IMR-90 (cell line): ENCODE data around the gene ABI3. TPM values are rescaled to one million over a fixed set of nuclear protein-coding genes. Genes with fewer than 3 reads are reported as not detected.

ENCODE experiments used
- ATAC-seq: fragments of 200-7000 bp; cut with Tn5 transposase; 2 replicates; pipeline ENCODE4 v1.9.1; 2020; ENCODE audit warnings: low read depth, mild to moderate bottlenecking, moderate library complexity
- BruUV-seq: library from RNA; stranded (reverse); fragments of 400-500 nt; replicated peaks from 2 replicates; lab custom pipeline; 2021; lab: Mats Ljungman, UMichigan
- CTCF ChIA-PET: fragments of 300-600 bp; formaldehyde crosslinking; extraction: SDS; loops from one replicate; lab custom pipeline; 2021; ENCODE audit warnings: antibody characterized with exemption; lab: Yijun Ruan, JAX
- POLR2A ChIA-PET: fragments of 300-600 bp; sonication (Branson Sonifier 250); formaldehyde crosslinking; loops from one replicate; lab custom pipeline; 2022; ENCODE audit warnings: antibody characterized with exemption; ENCODE audit not compliant: unreplicated experiment; lab: Charles Lee
- DNase-seq: peaks from one replicate; pipeline ENCODE4 v3.0.0; 2013
- H2AFZ ChIP-seq: replicated peaks from 2 replicates; pipeline ENCODE3; 2013; ENCODE audit warnings: low read length, mild to moderate bottlenecking; ENCODE audit not compliant: poor library complexity
- H2AK5ac ChIP-seq: 2 replicates; pipeline ENCODE4 v1.6.1; 2013; ENCODE audit warnings: low read depth, low read length, inconsistent platforms
- H2AK9ac ChIP-seq: replicated peaks from 2 replicates; pipeline ENCODE3; 2013; ENCODE audit warnings: mild to moderate bottlenecking, low read depth, low read length, moderate library complexity; ENCODE audit not compliant: poor library complexity
- H2BK120ac ChIP-seq: 2 replicates; pipeline ENCODE4 v1.6.1; 2013; ENCODE audit warnings: low read depth, low read length, inconsistent platforms
- H2BK15ac ChIP-seq: 3 replicates; pipeline ENCODE4 v1.6.1; 2013; ENCODE audit warnings: low read depth, low read length, inconsistent platforms
- H2BK20ac ChIP-seq: 2 replicates; pipeline ENCODE4 v1.6.1; 2013; ENCODE audit warnings: low read depth, mild to moderate bottlenecking, inconsistent platforms, low read length, moderate library complexity
- H2BK5ac ChIP-seq: 2 replicates; pipeline ENCODE4 v1.6.1; 2013; ENCODE audit warnings: mild to moderate bottlenecking, low read depth, low read length, inconsistent platforms; ENCODE audit not compliant: poor library complexity, severe bottlenecking
- H3K14ac ChIP-seq: replicated peaks from 2 replicates; pipeline ENCODE4 v1.6.1; 2013; ENCODE audit warnings: low read depth, low read length, inconsistent platforms
- H3K18ac ChIP-seq: 2 replicates; pipeline ENCODE4 v1.6.1; 2013; ENCODE audit warnings: low read depth, low read length, control low read depth
- H3K23ac ChIP-seq: 2 replicates; pipeline ENCODE4 v1.6.1; 2013; ENCODE audit warnings: low read depth, low read length, inconsistent platforms
- H3K27ac ChIP-seq: 2 replicates; pipeline ENCODE4 v1.5.1; 2013; ENCODE audit warnings: mild to moderate bottlenecking, control low read depth, low read length; ENCODE audit not compliant: insufficient read depth
- H3K27me3 ChIP-seq: 2 replicates; pipeline ENCODE4 v1.6.1; 2013; ENCODE audit warnings: low read length; ENCODE audit not compliant: control insufficient read depth, insufficient read depth
- H3K36me3 ChIP-seq: 2 replicates; pipeline ENCODE4 v1.6.1; 2013; ENCODE audit warnings: low read length, mixed read lengths; ENCODE audit not compliant: control insufficient read depth, insufficient read depth
- H3K4ac ChIP-seq: 2 replicates; pipeline ENCODE4 v1.6.1; 2013; ENCODE audit warnings: low read depth, low read length, inconsistent platforms
- H3K4me1 ChIP-seq: 2 replicates; pipeline ENCODE4 v1.6.1; 2013; ENCODE audit warnings: low read length, mixed read lengths; ENCODE audit not compliant: control insufficient read depth, insufficient read depth
- H3K4me2 ChIP-seq: 2 replicates; pipeline ENCODE4 v1.6.1; 2013; ENCODE audit warnings: low read depth, mild to moderate bottlenecking, control low read depth, low read length, moderate library complexity
- H3K4me3 ChIP-seq: 2 replicates; pipeline ENCODE4 v1.5.1; 2013; ENCODE audit warnings: low read depth, mild to moderate bottlenecking, control low read depth, low read length, moderate library complexity; ENCODE audit not compliant: insufficient read depth
- H3K56ac ChIP-seq: 2 replicates; pipeline ENCODE4 v1.6.1; 2013; ENCODE audit warnings: low read length, inconsistent platforms; ENCODE audit not compliant: insufficient read depth; ENCODE audit errors: extremely low read depth
- H3K79me1 ChIP-seq, 2 experiments: 2 replicates each; pipeline ENCODE4 v1.6.1; 2013; ENCODE audit warnings: low read length in 2 of 2, inconsistent platforms in 1 of 2, low read depth in 1 of 2
- H3K9ac ChIP-seq: 2 replicates; pipeline ENCODE4 v1.6.1; 2013; ENCODE audit warnings: low read depth, low read length, control low read depth
- H3K9me1 ChIP-seq: 2 replicates; pipeline ENCODE4 v1.6.1; 2013; ENCODE audit warnings: low read length, inconsistent platforms; ENCODE audit not compliant: insufficient read depth
- H3K9me3 ChIP-seq: 2 replicates; pipeline ENCODE4 v1.6.1; 2013; ENCODE audit warnings: low read length; ENCODE audit not compliant: control insufficient read depth, insufficient read depth
- H4K20me1 ChIP-seq: 2 replicates; pipeline ENCODE4 v1.6.1; 2013; ENCODE audit warnings: low read length, inconsistent platforms; ENCODE audit not compliant: insufficient read depth
- H4K5ac ChIP-seq: 2 replicates; pipeline ENCODE4 v1.6.1; 2013; ENCODE audit warnings: mild to moderate bottlenecking, low read depth, low read length, control low read depth
- H4K8ac ChIP-seq, 2 experiments: 2 replicates each; pipeline ENCODE4 v1.6.1; 2013; ENCODE audit warnings: low read depth in 2 of 2, low read length in 2 of 2, control low read depth in 1 of 2, inconsistent platforms in 1 of 2
- H4K91ac ChIP-seq: 2 replicates; pipeline ENCODE4 v1.6.1; 2013; ENCODE audit warnings: low read depth, low read length, inconsistent platforms; ENCODE audit not compliant: insufficient read depth
- BHLHE40 ChIP-seq: fragments of 150-350 bp; IDR thresholded peaks from 2 replicates; pipeline ENCODE4 v1.6.1; 2016; ENCODE audit warnings: mild to moderate bottlenecking, low read depth, low read length
- CEBPB ChIP-seq: IDR thresholded peaks from 2 replicates; pipeline ENCODE4 v1.6.1; 2012; ENCODE audit warnings: low read depth, low read length, improper control_type of control experiment
- FOS ChIP-seq: fragments of 150-350 bp; IDR thresholded peaks from 2 replicates; pipeline ENCODE4 v1.6.1; 2016; ENCODE audit warnings: low read depth, low read length
- MXI1 ChIP-seq: IDR thresholded peaks from 2 replicates; pipeline ENCODE4 v1.6.1; 2012; ENCODE audit warnings: low read depth, mild to moderate bottlenecking, low read length, moderate library complexity, borderline replicate concordance
- NFE2L2 ChIP-seq: fragments of 150-350 bp; IDR thresholded peaks from 2 replicates; pipeline ENCODE4 v1.6.1; 2016; ENCODE audit warnings: low read depth, mild to moderate bottlenecking, low read length
- POLR2A ChIP-seq: IDR thresholded peaks from 2 replicates; pipeline ENCODE4 v1.6.1; 2012; ENCODE audit warnings: mild to moderate bottlenecking, low read depth, low read length
- SMC3 ChIP-seq: fragments of 150-350 bp; IDR thresholded peaks from 2 replicates; pipeline ENCODE4 v1.6.1; 2016; ENCODE audit warnings: low read depth, mild to moderate bottlenecking, antibody characterized with exemption, low read length, moderate library complexity
- WGBS, 2 experiments: methylation state at CpG; one replicate each; pipeline versions ENCODE4 v1.1.5 to v1.1.7; 2013; ENCODE audit warnings: missing lambda C conversion rate in 2 of 2; ENCODE audit not compliant: insufficient read length in 1 of 2; ENCODE audit errors: extremely low coverage in 2 of 2; 5-methylcytosine and 5-hydroxymethylcytosine counted together
- dilution Hi-C: fragments of 300-500 bp; cut with HindIII; formaldehyde crosslinking; loops from one replicate; pipeline ENCODE4 v1.14.3; 2018; ENCODE audit warnings: low sequenced_read_pairs; ENCODE audit not compliant: unreplicated experiment
- in situ Hi-C: fragments of 300-500 bp; cut with MboI; formaldehyde crosslinking; loops from 3 replicates; pipeline ENCODE4 v1.14.3; 2019; ENCODE audit warnings: low sequenced_read_pairs, inconsistent platforms, mixed read lengths
- intact Hi-C: fragments of 100-400 bp; cut with micrococcal nuclease; formaldehyde crosslinking; loops from 2 replicates; pipeline ENCODE4 v1.10.0; 2022
- polyA plus RNA-seq, 3 experiments: library from polyadenylated mRNA; depleted of rRNA; stranded (reverse); fragments of >200 nt; gene quantifications; 2 replicates each; pipeline ENCODE4 v1.2.3, GENCODE V29; 2012; ENCODE audit warnings: low replicate concordance in 1 of 3
- total RNA-seq: library from RNA; depleted of rRNA; stranded (reverse); fragments of >200 nt; gene quantifications from 2 replicates; pipeline ENCODE4 v1.2.3, GENCODE V29; 2012
- TF ChIP-seq, protein P1 (sequence below): fragments of 150-350 bp; IDR thresholded peaks from 2 replicates; pipeline ENCODE4 v1.6.1; 2016; ENCODE audit warnings: low read depth, mild to moderate bottlenecking, low read length, moderate library complexity, borderline replicate concordance
- TF ChIP-seq, protein P2 (sequence below): fragments of 150-350 bp; IDR thresholded peaks from 2 replicates; pipeline ENCODE4 v1.6.1; 2017; ENCODE audit warnings: mild to moderate bottlenecking, antibody characterized with exemption, low read length, low read depth
- TF ChIP-seq, protein P3 (sequence below): conservative IDR thresholded peaks from 2 replicates; pipeline ENCODE4 v1.5.1; 2012; ENCODE audit warnings: mild to moderate bottlenecking, low read depth, low read length, improper control_type of control experiment

ABI3 gene
- total and polyA plus RNA-seq, 2 of the 4 experiments (the other 2 are of a cell fraction) = 1.1 to 1.2 TPM

DNA sequence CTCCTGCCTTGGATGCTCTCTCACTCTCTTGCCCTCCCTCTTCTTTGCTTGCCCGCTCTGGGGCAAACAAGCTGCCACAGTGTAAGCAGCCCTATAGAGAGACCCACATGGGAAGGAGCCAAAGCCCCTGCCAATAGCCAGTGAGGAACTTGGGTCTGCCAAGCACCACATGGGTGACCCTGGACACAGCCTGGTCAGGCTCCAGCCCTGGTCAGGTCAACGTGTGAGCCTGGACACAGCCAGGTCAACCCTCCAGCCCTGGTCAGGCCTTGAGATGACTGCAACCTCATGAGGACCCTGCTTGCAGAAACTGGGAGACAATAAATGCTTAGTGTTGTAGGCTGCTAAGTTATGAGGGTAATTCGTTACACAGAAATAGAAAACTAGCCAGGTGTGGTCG, 34.3 kb downstream of the ABI3 start:
- POLR2A ChIA-PET = no interaction called here
- H3K36me3 ChIP-seq = no peaks in the 10 kb centered on the region
- no peaks in the 10 kb centered on the region for H3K9me3 ChIP-seq
- TF ChIP-seq FOS (no peak), CEBPB (no peak), POLR2A (no peak), NFE2L2 (no peak), BHLHE40 (no peak), MXI1 (no peak), SMC3 (no peak)
- TF ChIP-seq, protein P1, sequence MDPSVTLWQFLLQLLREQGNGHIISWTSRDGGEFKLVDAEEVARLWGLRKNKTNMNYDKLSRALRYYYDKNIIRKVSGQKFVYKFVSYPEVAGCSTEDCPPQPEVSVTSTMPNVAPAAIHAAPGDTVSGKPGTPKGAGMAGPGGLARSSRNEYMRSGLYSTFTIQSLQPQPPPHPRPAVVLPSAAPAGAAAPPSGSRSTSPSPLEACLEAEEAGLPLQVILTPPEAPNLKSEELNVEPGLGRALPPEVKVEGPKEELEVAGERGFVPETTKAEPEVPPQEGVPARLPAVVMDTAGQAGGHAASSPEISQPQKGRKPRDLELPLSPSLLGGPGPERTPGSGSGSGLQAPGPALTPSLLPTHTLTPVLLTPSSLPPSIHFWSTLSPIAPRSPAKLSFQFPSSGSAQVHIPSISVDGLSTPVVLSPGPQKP = no peak
- TF ChIP-seq, protein P2, sequence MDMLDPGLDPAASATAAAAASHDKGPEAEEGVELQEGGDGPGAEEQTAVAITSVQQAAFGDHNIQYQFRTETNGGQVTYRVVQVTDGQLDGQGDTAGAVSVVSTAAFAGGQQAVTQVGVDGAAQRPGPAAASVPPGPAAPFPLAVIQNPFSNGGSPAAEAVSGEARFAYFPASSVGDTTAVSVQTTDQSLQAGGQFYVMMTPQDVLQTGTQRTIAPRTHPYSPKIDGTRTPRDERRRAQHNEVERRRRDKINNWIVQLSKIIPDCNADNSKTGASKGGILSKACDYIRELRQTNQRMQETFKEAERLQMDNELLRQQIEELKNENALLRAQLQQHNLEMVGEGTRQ = no peak
- TF ChIP-seq, protein P3, sequence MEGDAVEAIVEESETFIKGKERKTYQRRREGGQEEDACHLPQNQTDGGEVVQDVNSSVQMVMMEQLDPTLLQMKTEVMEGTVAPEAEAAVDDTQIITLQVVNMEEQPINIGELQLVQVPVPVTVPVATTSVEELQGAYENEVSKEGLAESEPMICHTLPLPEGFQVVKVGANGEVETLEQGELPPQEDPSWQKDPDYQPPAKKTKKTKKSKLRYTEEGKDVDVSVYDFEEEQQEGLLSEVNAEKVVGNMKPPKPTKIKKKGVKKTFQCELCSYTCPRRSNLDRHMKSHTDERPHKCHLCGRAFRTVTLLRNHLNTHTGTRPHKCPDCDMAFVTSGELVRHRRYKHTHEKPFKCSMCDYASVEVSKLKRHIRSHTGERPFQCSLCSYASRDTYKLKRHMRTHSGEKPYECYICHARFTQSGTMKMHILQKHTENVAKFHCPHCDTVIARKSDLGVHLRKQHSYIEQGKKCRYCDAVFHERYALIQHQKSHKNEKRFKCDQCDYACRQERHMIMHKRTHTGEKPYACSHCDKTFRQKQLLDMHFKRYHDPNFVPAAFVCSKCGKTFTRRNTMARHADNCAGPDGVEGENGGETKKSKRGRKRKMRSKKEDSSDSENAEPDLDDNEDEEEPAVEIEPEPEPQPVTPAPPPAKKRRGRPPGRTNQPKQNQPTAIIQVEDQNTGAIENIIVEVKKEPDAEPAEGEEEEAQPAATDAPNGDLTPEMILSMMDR = no peak
- H3K4me3 ChIP-seq = no peak overlapping the region
- no peak overlapping the region for H2AK5ac ChIP-seq
- ATAC-seq (no peak), DNase-seq (no peak)
- H2BK5ac ChIP-seq = no peak overlapping the region
- H3K18ac ChIP-seq = no peak overlapping the region
- H2BK20ac ChIP-seq = no peak overlapping the region
- no peak overlapping the region for H4K5ac ChIP-seq
- H3K4ac ChIP-seq = no peak overlapping the region
- WGBS, 2 experiments = no CpG with 5 or more reads among the region's 4 CpGs
- H3K27me3 ChIP-seq = peaks cover 15% of the 10 kb centered on the region
- intact Hi-C loops (no loop called here), in situ Hi-C loops (no loop called here), dilution Hi-C loops (no loop called here)
- no peak overlapping the region for H2AFZ ChIP-seq
- H4K8ac ChIP-seq = no peak overlapping the region
- no peak overlapping the region for H3K27ac ChIP-seq
- no peak overlapping the region for H4K91ac ChIP-seq
- no peak overlapping the region for H3K23ac ChIP-seq
- H2AK9ac ChIP-seq = no peak overlapping the region
- H3K9ac ChIP-seq = no peak overlapping the region
- no peak overlapping the region for H2BK120ac ChIP-seq
- H3K4me1 ChIP-seq = no peaks in the 10 kb centered on the region
- H3K9me1 ChIP-seq = no peaks in the 10 kb centered on the region
- H3K4me2 ChIP-seq = no peak overlapping the region
- no peaks in the 10 kb centered on the region for H4K20me1 ChIP-seq
- CTCF ChIA-PET = no interaction called here
- H3K79me1 ChIP-seq = no peaks in the 10 kb centered on the region
- BruUV-seq = no TSS peak
- no peak overlapping the region for H3K56ac ChIP-seq
- H3K14ac ChIP-seq = no peak overlapping the region
- H2BK15ac ChIP-seq = no peak overlapping the region
